ENCODE results near the gene MRGPRE.

Gene MRGPRE

DNA sequence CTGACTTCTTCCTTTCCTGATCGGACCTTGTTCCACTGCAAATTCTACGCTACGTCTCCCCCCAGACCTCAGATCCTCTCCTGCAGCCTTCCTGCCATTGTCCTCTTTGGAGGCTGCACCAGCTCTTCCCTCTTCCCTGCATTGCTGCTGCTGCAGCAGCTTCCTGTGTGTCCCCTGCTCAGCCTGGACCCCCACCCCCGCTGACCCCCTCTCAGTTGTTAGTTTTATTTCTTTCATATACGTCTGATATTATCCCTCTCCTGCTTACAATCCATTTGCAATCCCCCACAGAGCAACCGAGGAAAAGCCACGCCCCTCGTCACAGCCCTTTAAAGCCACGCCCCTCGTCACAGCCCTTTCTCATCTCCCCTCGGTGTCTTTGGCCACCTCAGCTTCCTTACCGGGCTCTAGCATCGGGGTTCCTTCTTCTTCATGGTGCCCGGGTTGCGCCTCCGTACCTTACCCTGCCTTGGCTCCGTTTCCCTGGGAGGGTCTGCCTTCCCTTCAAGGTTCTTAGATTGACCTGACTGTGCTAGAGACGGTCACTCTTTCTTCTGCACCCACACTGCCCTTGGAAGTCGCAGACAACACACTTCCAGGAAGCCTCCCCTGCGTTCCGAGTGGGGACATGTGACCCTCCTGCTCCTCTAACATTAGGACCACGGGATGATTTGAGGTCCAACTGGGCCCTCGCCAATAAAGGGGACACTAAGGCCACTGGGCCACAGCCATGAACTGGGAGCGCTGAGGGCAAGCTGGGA lies 18.4 kb downstream of the MRGPRE start:
- DNase-seq = no peak

DNA sequence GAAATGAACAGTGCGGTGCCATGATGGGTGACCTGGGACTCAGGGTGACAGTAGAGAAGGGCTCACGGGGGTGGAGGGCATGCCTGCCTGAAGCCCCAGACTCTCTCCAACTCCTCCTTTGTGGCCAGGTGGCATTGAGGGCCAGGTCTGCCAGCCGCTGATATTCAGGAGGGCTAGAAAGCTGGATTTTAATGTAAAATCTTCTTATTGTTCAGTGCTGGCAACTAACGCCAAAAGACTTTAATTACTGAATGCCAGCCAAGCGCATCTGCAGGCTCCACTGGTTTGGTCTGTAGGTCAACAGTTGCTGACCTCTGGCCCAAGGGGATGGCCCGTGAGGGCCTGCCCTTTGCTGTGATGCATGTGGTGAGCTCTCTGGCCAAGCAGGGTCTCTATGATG lies 23.9 kb downstream of the MRGPRE start:
- no peak for DNase-seq

DNA sequence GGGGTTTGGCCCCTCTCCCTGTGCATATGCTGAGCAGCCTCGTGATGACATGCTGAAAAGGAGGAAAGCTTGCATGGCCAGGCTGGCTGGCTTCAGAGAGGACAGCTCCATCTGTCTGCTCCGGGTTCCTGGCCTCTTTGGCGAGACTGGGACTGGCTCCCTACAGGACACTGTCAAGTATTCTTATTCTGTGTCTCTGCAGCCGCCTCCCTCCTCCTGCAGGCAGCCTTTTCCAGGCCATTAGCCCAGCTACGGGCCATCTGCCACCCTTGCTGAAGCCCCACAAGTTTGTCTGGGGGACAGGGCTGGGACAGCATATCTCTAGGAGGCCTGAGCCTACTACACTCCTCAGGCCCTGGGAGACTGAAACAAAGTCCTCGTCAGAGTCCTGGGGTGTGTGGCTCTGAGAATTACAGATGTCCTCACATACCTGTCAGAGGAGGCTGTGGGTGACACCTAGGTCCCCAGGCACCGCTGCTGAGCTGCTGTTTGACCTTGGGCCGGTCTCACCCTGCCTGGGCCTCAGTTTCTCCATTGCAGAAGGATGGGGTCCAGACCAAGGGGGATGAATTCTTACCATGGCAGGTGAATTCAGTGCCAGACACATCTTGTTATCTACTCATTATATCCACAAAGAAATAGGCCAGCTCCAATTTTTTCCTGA lies 24.6 kb downstream of the MRGPRE start:
- DNase-seq = no peak

DNA sequence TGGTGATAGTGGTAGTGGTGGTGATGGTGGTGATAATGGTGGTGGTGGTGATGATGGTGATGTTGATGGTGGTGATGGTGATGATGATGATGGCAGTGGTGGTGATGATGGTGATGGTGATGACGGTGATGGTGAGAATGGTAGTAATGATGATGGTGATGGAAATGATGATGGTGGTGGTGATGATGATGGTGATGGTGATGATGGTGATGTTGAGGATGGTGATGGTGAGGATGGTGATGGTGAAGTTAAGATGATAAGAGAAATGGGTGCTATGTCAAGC lies 25.4 kb downstream of the MRGPRE start:
- DNase-seq = no peak

DNA sequence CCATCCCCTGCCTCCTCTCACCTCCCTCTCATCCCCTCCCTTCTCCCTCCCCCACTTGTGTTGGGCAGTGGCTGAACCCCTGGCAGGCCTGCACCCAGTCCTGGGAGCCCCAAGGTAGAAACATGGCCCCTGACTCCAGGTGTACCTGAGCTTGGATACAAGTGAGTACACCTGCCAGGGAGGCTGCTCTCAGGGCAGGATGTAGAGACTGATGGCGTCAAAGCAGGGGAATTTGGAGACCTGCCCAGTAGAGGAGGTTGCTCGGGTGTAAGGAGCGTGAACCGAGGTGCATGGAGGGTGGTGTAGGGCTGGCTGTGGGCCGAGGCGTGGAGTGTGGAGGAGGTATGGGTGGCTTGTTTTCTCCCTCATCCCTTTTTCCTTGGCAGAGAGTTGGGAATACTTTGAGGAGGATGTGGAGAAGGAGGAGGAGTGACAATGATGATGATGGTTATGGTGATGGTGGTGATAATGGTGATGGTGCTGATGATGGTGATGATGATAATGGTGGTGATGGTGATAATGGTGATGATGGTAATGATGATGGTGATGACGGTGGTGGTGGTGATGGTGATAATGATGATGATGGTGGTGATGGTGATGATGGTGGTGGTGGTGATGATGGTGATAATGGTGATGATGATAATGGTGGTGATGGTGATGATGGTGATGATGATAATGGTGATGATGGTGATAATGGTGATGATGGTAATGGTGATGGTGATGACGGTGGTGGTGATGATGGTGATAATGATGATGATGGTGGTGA lies 25.9 kb downstream of the MRGPRE start:
- DNase-seq = no peak

DNA sequence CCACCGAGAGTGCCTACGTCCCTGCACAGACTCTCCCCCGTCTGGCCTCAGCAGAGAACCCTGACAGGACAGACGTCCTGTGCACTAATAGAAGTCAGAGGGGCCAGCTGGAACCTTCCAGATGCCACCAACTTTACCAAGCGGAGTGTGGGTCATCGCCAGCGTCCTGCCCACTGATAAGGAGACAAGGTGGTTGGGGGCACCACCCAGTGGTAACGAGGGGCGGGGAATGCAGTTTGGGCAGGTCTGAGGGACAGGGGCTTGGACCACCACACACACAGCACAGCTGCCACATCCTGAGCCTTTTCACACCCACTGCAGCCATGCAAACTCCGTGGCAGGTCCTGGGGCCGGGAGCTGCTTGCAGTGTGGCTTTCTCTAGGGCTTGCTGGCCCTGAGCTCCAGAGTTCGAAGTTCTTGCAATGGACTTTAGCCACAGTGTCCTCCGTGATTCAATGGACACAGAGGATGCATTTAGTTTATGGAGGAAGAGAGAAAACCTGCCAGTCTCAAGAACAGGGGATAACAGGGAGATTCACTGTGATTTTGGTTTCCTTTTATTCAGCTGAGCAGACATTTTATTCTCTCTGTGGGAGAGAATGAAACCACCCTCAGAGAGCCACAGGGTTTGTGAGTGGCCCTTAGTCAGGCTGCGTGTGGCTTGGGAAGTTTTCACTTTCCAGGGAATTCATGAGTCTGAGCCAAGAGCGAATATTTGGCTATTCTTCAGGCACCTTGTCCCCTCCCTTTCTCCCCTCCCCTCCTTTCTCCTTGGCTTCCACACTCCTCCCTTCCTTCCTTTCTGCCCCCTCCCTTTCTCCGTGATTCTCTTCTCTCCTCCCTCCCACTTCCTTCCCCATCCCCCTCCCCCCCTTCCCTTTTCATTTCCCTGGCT lies 26.7 kb downstream of the MRGPRE start:
- DNase-seq = no peak

DNA sequence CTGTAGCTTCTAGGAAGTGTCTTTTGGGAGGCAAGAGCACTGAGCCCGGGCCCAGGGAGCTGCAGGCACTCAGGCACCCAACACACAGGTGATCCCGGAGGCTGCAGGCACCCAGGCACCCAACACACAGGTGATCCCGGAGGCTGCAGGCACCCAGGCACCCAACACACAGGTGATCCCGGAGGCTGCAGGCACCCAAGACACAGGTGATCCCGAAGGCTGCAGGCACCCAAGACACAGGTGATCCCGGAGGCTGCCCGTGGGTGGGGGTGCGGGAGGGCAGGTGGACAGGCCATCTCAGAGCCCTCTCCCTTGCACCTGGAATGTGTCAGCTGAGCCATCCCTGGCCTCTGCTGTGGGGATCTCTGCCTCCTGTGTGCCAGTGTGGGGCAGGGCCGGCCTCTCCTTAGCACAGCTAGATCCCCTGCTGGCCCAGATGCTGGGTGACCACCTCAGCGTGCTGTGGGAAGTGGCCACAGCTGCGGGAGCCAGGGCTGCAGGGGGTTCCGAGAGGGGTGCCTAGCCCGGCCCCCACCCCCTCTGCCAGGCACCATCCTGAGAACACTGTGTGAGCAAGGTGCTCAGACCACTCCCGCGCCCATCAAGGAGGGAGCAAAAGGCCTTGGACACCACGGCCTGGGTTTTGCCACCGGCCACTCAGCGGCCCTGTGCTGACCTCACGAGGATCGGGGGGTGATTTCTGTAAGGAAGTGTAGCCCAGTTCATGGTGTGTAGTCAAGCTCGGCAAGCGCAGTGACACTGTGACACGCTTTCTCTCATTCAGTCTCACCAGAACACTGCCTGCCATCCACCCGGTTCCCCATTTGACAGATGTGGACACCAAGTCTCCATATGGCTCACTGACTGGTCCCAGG lies 27.8 kb downstream of the MRGPRE start:
- DNase-seq = no peak

DNA sequence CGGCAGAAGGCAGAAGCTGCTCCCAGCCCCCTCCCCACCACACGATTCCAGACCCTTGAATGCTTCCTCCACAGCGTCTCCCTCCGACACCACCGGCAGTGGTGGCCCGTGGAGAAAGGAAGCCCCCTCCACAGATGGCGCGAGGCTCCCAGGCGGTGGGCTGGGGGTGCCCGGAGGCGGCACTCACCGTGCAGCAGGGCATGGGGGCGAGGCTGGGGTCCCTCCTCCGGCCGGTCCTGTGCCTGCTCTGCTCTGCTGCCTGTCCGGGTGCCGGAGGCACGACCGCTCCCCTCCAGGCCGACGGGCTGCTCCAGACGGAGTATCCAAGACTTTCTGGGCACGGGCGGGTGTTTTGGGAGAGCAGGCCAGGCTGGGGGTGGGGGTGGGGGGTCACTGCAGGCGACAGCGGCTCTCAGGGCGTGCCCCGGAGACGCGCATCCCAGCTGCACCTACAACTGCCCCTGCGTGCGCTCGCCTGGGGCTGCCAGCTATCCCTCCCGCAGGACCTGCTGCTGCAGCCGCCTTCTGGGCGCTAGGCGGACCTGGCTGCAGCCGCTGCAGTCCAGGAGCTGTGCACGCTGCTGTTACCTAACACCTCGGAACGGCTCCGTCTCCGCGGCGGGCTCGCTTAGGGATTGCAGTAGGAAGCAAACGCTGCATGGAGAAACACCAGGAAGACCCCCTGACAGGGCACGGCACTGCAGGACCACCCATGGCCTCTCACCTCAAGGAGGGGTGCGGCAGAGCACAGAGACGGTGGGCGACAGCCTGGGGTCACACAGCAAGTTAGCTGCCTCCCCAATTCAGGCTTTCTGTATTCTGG lies 28.8 kb downstream of the MRGPRE start:
- DNase-seq = peak; percentile 54

DNA sequence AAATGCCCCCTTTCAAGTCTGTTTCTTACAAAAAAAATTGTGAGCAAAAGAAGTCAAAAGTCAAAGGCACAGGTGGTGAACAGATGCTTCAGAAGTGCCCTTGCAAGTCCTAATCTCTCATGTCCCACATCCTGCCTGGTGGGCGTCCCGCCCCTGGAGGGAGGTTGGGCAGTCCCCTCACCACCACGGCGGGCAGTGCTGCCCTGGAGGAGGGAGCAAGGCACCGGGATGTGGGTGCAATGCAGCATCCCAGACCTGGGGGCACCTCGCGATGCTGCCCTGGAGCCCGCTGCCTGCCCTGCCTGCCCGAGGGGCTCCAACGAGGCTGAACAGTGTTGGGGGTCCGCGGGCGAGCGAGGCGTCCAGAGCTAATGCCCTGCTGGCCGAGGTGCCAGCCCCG lies 29.5 kb downstream of the MRGPRE start:
- DNase-seq = no peak

DNA sequence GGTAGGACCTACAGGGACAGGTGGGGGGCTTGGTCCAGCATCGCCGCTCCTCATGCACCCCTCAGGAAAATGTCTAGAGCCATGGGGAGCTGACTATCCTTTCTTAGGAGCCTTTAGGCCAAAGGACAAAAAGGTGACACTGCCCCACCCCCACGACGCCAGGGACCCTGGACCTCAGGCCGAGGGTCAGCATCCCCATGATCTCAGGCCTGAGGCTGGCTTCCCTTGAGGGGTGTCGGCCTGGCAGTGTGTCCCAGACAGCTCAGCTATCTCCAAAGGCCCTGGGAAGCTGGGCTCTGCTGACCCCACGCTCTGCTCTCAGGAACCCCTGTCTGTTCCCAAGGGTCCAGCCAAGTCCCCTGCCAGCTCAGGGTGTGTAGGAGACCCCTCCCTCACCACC lies 29.9 kb downstream of the MRGPRE start:
- DNase-seq = no peak

DNA sequence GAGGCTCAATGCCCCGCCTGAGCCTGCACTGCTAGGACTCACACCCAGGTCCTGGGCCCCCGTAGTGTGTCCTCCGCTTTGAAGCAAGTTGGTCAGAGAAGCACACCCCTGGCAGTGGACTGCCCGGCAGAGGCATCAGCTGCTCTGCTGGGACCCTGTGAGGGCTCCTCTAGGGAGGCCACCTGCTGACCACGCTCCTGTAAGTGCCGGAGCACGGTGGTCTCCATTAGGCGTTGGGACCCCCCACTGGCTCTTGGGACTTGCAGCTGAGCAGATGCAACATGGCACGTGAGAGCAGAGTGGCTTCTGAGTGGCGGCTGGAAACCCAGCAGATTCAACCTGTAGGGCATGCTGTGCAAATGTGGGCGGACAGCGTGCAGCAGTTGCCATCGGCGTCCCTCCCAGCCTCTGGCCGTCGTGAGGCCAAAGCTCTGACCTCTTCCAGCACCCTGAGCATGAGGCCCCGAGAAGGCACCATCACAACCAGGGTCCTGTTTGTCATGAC lies 30.5 kb downstream of the MRGPRE start:
- DNase-seq = no peak

DNA sequence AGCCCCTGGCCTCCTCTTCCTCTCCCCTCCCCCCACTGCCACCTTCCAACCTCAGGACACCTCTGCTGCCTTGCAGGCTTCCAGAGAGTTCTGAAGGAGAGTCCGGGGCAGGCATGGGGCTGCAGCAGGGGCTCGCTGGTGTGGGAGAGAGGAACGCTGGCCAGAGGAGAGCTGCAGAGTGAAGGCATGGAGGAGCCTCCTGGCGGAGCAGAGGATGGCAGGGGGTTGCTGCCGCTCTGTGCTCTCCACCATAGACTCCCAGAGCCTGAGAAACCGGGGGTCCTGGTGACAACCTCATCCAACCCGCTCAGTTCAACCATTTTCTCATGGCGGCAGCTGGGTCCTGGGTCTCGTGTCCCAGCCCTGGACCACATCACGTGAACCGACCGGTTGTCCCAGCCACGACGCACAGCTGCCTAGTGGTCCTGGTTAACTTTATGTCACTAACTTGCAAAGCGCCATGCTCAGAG lies 31.1 kb downstream of the MRGPRE start:
- DNase-seq = no peak

DNA sequence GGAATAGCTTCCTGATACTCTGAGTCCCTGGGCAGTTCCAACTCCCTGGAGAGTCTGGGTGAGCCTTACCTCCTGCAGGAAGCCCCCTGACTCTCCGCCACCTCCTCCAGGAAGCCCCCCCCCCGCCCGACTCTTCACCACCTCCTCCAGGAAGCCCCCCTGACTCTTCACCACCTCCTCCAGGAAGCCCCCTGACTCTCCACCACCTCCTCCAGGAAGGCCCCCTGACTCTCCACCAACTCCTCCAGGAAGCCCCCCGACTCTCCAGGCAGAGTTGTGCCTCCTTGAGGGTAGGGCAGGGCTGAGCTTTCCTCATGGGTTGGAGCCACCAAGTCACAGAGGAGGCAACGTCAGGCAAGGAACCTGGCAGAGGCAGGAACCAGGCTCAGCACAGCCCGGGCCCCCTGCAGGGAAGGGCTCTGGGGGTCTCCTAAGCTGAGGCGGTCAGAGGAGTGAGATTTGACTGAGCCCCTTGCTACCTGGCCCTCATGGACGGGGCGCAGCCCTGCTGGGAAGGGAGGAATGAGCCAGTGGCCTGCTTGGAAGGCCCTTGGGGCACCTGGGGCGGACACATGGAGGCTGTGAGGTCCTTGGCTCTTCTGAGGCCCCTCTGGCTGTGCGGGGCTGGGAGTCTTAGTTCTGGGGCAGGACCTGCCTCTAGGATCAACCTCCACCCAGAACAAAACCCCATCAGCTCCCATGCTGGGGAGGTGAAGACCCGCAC lies 31.7 kb downstream of the MRGPRE start:
- DNase-seq = no peak

DNA sequence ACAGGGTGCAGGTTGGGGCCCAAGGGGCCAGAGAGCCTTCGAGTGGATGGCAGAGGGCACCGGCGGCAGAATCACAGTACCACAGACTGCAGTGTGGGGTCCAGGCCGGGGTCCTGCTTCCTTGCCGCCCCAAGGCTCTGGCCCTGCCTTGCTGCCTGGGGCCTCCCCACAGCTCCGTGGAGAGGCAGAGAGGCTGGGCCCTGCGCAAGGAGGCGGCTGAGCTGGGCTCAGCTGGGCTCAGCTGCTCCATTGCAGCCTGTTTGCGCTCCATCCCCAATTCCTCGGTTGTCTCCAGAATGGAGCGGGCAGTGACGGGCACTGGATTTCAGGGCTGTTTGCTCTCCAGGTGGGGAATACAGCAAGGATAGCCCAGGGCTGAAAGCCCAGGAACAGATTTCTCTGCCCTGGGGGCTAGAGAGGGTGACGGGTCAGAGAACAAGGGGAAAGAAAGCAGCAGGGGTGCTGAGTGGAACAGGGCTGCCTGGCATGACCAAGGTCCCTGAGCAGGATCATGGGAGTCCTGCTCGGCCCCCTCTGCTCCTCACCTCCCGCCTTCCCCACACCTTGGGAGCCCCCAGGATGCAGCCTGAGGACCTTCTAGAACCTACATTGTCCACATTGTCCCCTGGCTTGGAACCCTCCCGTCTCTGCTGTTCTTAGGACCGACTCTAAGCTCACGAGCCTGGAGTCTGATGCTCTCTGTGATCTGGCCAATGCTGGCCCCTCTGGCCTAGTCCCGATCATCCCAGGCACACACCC lies 32.5 kb downstream of the MRGPRE start:
- no peak for DNase-seq

DNA sequence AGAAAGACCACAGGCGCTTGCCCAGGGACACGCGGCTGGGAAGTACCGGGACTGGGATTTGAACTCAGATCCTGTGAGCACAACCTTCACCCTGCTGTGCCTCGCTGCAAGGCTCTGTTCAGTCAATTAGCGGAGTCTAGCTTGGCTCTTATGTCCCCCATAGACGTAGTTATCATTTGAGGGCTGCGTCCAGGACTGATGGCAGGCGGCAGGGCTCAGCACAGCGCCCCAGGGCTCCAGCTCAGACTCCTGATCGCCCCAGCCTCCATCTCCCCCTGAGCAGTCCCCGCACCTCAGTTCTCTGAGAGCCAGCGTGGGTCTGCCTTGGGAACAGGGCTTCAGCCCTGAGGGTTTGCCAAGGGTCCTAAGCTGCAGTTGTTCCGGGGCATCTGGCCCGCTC lies 33.4 kb downstream of the MRGPRE start:
- DNase-seq = no peak

DNA sequence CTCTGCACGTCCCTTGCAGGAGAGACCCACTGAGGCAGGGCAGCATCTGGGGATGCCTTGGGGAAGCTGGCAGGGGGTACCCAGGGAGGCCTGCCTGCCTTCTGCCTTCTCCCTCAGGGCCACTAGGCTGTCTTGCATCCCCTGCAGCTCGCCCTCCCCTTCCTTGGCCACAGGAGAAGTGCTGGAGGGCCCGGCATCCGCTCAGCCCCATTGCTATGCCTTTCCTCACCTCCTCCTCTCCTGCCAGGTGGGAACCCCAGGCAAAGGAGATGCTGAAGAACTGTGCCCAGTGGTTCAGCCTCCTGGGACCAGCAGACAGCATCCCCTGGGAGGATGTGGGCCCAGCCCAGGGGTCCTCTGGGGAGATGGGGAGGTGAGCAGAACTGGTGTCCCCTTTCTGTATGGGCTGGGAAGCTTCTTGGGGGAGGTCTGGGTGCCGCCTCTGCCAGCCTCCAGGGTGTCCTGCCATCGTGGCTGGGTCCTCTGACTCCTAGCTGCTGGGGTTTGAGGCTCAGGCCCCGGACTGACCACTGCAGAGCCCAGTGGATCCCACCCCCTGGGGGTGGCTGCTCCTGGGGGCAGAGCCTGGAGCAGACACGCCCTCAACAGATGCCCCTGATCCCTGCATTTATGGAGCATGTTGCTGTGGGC lies 34.2 kb downstream of the MRGPRE start:
- DNase-seq = no peak

DNA sequence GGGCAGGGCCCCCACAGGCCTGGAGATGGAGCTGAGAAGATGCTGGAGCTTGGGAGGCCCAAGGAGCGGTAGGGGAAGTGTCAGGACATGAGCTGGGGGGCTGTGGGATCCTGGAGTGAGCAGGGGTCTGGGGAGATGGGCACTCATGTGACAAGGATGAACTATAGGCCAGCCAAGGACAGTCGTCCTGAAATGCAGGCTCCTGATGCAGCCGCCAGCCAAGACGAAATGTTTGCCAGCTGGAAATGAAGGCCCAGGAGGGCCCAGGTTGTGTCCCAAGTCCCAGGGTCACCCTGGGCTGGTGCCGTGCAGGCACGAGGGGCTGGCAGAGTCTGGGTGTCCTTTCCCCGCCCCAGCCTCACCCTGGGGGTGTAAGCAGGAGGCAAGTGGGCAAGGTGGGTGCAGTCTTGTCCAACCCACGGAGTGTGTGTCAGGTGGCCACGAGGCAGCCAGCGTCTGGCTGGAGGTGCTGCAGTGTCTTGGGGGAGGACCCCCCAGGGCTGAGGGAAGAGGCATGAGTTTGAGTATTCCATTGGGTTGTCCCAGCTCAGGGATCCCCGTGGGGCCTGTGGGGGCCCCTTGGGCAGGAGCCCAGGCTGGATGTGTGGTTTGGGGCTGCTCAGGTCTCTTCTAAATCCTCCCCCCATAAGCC lies 35.0 kb downstream of the MRGPRE start:
- DNase-seq = no peak
